Ovary (tissue), 3 donors: ENCODE measurements around the gene SLCO3A1.

Experiments
- EP300 ChIP-seq: sonication (generic); formaldehyde crosslinking; IDR thresholded peaks from one replicate; pipeline ENCODE4 v1.6.1; 2017; ENCODE audit warnings: antibody characterized with exemption
- TF ChIP-seq, protein P1 (sequence below), 3 donors: fragments of 450-650 bp in 2 of 3; fragments of 200-600 bp in 1 of 3; IDR thresholded peaks; one replicate each; pipeline versions ENCODE4 v1.5.1 to v1.8.0; 2016 to 2022; ENCODE audit warnings: antibody characterized with exemption in 3 of 3, mild to moderate bottlenecking in 1 of 3
- donor health status: DM: no; HTN: no; CAD: no.

DNA sequence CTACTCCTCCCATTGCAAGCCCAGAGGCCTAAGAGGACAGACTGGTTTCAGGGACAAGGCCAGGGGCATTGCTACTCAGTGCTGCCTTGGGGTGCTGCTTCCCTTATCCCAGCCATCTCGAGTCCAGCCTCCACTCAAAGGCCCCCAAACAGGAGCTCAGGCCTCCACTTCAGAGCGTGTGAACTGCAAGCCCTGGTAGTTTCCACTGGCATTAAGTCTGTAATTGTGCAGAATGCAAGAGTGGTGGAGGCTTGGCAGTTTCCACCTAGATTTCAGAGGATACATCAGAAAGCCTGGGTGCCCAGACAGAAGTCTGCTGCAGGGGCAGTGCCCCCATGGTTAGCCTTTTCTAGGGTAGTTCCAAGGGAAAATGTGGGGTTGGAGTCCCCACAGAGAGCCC lies 347.4 kb downstream of the SLCO3A1 start:
- TF ChIP-seq, protein P1, sequence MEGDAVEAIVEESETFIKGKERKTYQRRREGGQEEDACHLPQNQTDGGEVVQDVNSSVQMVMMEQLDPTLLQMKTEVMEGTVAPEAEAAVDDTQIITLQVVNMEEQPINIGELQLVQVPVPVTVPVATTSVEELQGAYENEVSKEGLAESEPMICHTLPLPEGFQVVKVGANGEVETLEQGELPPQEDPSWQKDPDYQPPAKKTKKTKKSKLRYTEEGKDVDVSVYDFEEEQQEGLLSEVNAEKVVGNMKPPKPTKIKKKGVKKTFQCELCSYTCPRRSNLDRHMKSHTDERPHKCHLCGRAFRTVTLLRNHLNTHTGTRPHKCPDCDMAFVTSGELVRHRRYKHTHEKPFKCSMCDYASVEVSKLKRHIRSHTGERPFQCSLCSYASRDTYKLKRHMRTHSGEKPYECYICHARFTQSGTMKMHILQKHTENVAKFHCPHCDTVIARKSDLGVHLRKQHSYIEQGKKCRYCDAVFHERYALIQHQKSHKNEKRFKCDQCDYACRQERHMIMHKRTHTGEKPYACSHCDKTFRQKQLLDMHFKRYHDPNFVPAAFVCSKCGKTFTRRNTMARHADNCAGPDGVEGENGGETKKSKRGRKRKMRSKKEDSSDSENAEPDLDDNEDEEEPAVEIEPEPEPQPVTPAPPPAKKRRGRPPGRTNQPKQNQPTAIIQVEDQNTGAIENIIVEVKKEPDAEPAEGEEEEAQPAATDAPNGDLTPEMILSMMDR (IDR thresholded peaks at IDR 0.05): no peak
- TF ChIP-seq EP300: no peak
